ENCODE data around the gene CXCL5.

Gene CXCL5

DNA sequence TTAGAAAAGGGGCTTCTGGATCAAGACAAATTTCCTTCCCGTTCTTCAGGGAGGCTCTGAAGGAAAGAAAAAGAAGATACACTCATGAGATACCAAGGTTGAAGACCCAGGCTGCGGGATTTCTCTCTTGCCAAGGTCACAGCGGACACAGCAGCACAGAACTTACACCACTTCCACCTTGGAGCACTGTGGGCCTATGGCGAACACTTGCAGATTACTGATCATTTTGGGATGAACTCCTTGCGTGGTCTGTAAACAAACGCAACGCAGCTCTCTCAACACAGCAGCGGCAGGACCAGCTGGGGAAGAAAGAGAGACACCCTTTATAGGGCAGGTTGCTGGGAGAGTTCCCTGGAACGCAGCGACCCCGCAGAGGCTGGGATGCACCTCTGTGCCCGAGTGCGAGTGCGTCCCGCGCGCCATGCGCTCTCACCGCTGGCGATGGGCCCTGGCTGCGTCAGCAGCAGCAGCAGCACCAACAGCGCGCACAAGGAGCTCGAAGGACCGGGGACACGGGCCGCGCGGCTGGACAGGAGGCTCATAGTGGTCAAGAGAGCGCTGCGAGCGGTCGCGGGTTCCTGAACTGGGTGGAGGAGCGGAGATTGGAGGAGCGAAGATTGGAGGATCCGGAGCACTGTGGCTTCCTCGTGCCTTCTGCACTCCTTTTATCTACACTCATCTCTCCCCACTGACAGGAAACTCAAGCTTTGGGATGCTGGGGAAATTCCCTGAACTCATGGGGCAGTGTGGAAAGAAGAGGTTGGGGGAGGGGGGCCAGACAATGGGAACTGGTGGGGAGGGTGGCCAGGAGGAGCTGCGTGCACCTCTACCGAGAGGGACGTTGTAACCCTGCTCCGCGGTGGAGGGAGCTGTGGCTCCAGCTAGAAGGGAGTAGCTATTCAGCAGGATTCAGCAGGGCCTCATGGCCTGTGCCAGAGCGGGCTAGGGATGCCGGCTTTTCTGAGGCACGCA lies at the start of gene CXCL5:
Gene CXCL5 (minus strand): TSS at position 638 of the 972 bp plus-strand sequence. CDS start 96 bp downstream, at position 542.
- DNase-seq (ENCODE audit: low read depth): no peak

GRCh38 chr4:74047152-74047551 lies 48.7 kb upstream of the CXCL5 start:
- DNase-seq (ENCODE audit: low read depth): no peak

DNA sequence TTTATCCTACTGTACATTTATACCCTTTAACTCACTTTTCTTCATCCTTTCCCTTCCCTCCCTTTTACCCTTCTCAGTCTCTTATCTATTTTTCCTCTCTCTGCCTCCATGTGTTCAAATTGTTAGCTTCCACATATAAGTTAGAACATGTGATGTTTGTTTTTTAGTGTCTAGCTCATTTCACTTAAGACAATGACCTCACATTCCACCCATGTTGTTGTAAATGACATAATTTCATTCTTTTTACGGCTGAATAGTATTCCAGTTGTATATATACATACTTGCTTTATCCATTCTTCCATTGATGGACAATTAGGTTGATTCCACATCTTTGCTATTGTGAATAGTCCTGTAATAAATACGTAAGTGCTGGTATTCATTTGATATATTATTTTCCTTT lies 47.3 kb upstream of the CXCL5 start:
- DNase-seq (ENCODE audit: low read depth): no peak

GRCh38 chr4:74045247-74045646 lies 46.8 kb upstream of the CXCL5 start:
- DNase-seq (ENCODE audit: low read depth): no peak

GRCh38 chr4:74044677-74045076 lies 46.2 kb upstream of the CXCL5 start:
- DNase-seq (ENCODE audit: low read depth): no peak

DNA sequence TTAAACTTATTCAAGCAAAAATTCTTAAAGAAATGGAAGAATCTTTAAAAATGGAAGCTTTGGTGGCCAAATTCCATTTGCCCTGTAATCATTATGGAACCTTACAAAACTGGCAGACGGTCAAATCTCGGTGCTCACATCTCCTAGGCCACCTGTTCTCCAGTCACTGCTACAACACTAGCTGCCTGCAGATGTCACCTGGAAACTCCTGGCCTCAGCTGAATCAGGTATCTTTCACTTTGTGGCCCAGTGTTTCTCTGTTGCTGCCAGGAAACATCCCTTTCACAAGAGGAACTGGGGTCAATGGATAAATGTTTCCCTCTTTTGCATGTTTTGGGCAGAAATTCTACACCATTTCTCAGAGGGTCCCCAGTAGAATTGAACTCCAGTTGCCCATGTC lies 44.2 kb upstream of the CXCL5 start:
- DNase-seq (ENCODE audit: low read depth): no peak

- no peak for DNase-seq (ENCODE audit: low read depth)
Observed at GRCh38 chr4:74041418-74041817, 42.9 kb upstream of the CXCL5 start.

- DNase-seq (ENCODE audit: low read depth): no peak
Observed at GRCh38 chr4:74039315-74039763, 40.9 kb upstream of the CXCL5 start.

- no peak for DNase-seq (ENCODE audit: low read depth)
Observed at GRCh38 chr4:74038425-74039314, 40.2 kb upstream of the CXCL5 start, which contains the start of gene CXCL3. TSS of gene CXCL3 (minus strand) at chr4:74038689. CDS start at chr4:74038611, 78 bp downstream.

DNA sequence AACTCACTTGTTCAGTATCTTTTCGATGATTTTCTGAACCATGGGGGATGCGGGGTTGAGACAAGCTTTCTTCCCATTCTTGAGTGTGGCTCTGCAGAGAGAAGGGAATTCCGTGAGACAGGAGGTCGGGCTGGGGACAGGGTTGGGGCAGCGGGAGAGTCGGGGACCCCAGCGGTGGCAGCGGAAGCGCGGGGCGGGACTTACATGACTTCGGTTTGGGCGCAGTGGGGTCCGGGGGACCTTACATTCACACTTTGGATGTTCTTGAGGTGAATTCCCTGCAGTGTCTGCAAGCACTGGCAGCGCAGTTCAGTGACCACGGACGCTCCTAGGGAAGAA lies 39.6 kb upstream of the CXCL5 start:
- DNase-seq (ENCODE audit: low read depth): no peak

- DNase-seq (ENCODE audit: low read depth): no peak
Observed at GRCh38 chr4:74037076-74037955, 38.8 kb upstream of the CXCL5 start.

DNA sequence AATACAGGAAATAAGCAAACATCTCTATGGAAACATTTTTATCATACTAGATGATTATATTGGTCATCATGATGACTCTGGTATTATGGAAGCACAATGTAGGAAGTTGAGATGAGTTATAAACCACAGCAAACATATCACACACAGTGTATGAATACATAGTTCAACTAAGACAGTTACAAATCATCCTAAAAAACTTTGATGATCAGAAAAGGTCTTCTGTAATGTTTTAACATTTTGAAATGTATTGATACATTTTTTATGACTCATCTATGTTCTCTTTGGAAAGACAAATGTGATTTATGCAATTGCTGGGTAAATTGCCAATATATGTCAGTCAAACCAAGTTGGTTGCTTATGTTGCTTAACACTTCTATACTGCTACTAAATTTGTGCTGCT lies 35.3 kb upstream of the CXCL5 start:
- DNase-seq (ENCODE audit: low read depth): no peak

DNA sequence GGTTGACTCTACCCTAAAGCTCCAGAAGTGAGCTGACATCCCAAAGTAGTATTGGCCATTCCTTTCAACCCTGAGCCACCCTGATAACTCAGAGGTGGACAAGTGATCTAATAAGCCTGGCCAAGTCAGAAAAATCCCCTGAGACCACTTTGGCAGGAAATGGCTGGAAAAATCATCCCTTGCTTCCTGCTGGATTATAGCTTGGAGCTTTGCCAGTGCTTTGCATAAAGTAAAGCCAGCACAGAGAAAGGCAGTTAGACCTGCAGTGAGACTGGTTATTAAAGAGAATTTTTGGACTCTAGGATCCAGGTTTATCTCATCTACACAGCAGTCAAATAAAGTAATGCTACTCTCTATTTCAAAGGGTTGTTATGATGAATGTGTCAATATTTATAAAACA lies 33.6 kb upstream of the CXCL5 start:
- DNase-seq (ENCODE audit: low read depth): no peak

- DNase-seq (ENCODE audit: low read depth): no peak
Observed at GRCh38 chr4:74031576-74031975, 33.1 kb upstream of the CXCL5 start.

DNA sequence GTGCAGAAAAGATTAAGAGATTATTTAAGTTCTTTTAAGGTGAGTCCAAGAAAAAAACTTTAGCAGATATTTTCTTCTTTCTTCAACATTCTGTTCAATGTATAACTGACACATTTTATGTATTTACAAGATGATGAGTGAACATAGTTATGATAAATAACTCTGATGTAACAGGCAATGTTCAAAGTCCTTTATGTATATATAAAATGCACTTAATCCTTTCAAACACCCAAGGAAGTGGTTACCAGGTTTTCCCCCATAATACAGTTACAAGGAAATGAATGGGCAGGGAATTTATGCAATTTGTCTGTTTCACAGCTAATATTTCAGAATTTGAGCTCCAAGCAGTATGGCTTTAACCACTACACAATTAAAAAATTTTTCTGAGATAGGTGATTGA lies 31.8 kb upstream of the CXCL5 start:
- no peak for DNase-seq (ENCODE audit: low read depth)

DNA sequence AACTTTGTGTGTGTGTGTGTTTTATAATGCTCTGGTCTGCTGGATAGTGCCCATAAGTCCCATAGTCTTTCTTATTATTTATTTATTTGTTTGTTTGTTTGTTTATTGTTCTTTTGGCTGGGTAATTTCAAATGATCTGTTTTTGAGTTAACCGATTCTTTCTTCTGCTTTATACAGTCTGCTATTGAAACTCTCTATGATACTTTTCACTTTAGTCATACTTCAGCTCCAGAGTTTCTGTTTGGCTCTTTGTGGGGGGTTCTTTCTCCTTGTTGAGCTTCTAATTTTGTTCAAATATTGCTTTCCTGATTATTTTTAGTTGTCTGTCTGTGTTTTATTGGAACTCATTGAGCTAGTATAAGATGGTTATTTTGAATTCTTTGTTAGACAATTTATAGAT lies 30.0 kb upstream of the CXCL5 start:
- no peak for DNase-seq (ENCODE audit: low read depth)

GRCh38 chr4:74023709-74024108 lies 25.2 kb upstream of the CXCL5 start:
- no peak for DNase-seq (ENCODE audit: low read depth)

GRCh38 chr4:74021601-74022000 lies 23.1 kb upstream of the CXCL5 start:
- DNase-seq (ENCODE audit: low read depth): no peak

DNA sequence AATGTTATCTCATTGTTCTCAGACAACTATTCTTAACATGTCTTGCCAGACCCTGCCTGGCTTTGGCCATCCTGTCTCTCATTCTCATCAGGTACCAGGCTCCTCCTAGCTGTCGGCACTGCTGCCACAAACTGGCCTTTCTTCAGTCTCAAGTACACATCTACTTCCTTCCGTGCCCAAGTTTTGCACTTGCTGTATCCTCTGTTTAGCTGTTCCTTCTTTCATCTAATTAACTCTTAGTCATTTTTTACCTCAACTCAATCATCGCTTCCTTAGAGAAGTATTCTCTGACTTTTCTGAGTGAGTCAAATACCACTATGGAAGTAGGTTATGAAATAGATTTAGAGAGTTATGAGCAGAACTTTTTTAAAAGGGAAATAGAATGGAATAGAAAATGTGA lies 20.3 kb upstream of the CXCL5 start:
- DNase-seq (ENCODE audit: low read depth): no peak

GRCh38 chr4:74018116-74018515 lies 19.6 kb upstream of the CXCL5 start:
- DNase-seq (ENCODE audit: low read depth): no peak

- no peak for DNase-seq (ENCODE audit: low read depth)
Observed at GRCh38 chr4:74016068-74016467, 17.6 kb upstream of the CXCL5 start.

Measured in GM04504 (cell line).